SU-DHL-6 (cell line): ENCODE data around the gene CLEC20A.

ENCODE experiments used
- EZH2phosphoT487 ChIP-seq: fragments of 200-600 bp; sonication (generic), shearing (Covaris generic); conservative IDR thresholded peaks from 2 replicates; pipeline ENCODE4 v1.6.1; 2018; ENCODE audit warnings: mild to moderate bottlenecking, antibody characterized with exemption, low read length, moderate library complexity, mixed read lengths
- TF ChIP-seq, protein P1 (sequence below): fragments of 200-600 bp; sonication (generic); IDR thresholded peaks from one replicate; pipeline ENCODE4 v1.5.1; 2017; ENCODE audit warnings: antibody characterized with exemption, mild to moderate bottlenecking, low read length, moderate library complexity; ENCODE audit not compliant: insufficient read depth, poor library complexity, severe bottlenecking

DNA sequence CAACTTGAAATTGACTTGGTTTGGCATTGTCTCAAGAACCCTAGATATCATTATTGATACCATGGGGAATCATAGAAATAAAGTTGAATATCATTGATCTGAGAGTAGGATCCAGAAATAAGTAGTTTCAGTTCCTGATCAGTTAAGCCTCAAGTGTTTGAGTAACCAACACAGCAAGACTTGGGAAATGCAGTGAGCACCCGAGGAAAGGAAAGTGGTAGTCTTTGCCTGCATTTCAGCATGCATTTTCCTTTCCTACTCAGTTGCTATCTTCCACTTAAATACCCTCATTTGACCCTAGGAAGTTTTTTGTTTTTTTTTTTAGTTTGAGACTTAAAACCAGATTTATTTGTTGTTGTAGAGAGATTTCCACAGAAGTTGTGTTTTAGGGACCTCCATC, 18.9 kb downstream of the CLEC20A start:
- TF ChIP-seq, protein P1, sequence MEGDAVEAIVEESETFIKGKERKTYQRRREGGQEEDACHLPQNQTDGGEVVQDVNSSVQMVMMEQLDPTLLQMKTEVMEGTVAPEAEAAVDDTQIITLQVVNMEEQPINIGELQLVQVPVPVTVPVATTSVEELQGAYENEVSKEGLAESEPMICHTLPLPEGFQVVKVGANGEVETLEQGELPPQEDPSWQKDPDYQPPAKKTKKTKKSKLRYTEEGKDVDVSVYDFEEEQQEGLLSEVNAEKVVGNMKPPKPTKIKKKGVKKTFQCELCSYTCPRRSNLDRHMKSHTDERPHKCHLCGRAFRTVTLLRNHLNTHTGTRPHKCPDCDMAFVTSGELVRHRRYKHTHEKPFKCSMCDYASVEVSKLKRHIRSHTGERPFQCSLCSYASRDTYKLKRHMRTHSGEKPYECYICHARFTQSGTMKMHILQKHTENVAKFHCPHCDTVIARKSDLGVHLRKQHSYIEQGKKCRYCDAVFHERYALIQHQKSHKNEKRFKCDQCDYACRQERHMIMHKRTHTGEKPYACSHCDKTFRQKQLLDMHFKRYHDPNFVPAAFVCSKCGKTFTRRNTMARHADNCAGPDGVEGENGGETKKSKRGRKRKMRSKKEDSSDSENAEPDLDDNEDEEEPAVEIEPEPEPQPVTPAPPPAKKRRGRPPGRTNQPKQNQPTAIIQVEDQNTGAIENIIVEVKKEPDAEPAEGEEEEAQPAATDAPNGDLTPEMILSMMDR = no peak
- no peak for TF ChIP-seq EZH2phosphoT487
